Testis (tissue), 2 donors: ENCODE data around the gene DIAPH1.

ENCODE experiments used
- POLR2A ChIP-seq: fragments of 450-650 bp; IDR thresholded peaks from one replicate; pipeline ENCODE4 v1.6.1; 2017; ENCODE audit warnings: antibody characterized with exemption, mild to moderate bottlenecking, moderate library complexity
- TF ChIP-seq, protein P1 (sequence below), 3 experiments: fragments of 450-650 bp in 2 of 3; fragments of 200-600 bp in 1 of 3; sonication (generic) in 1 of 3; IDR thresholded peaks; one replicate each; pipeline ENCODE4 v1.5.1; 2016 to 2019; ENCODE audit warnings: antibody characterized with exemption in 3 of 3, mild to moderate bottlenecking in 2 of 3, moderate library complexity in 1 of 3

DNA sequence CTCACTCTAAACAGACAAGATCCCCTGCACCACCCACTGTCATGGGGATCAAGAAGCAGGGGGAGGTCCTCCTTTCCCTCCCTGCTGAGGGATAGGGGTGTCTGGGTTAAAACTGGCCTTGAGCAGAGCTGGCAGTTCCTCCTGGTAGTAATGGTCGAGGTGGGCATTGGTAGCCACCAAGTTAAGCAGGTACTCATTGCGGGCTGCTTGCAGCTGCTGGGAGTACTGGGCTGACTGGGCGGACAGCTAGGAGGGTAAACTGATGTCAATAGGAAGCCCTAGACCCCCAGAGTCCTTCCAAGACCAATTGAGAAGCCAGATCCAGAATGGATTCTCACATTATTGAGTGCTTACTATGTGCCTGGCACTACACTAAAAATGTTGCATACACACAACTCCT is 29.1 kb upstream of the DIAPH1 start:
- TF ChIP-seq, protein P1, sequence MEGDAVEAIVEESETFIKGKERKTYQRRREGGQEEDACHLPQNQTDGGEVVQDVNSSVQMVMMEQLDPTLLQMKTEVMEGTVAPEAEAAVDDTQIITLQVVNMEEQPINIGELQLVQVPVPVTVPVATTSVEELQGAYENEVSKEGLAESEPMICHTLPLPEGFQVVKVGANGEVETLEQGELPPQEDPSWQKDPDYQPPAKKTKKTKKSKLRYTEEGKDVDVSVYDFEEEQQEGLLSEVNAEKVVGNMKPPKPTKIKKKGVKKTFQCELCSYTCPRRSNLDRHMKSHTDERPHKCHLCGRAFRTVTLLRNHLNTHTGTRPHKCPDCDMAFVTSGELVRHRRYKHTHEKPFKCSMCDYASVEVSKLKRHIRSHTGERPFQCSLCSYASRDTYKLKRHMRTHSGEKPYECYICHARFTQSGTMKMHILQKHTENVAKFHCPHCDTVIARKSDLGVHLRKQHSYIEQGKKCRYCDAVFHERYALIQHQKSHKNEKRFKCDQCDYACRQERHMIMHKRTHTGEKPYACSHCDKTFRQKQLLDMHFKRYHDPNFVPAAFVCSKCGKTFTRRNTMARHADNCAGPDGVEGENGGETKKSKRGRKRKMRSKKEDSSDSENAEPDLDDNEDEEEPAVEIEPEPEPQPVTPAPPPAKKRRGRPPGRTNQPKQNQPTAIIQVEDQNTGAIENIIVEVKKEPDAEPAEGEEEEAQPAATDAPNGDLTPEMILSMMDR (IDR thresholded peaks at IDR 0.05): no peak
- no peak for TF ChIP-seq POLR2A
